Vagina (tissue), 2 donors: ENCODE measurements around the gene OGDH.

Experiments used
- POLR2A ChIP-seq, 2 donors: fragments of 450-650 bp; IDR thresholded peaks; one replicate each; pipeline ENCODE4 v1.6.1; 2017; ENCODE audit warnings: antibody characterized with exemption in 2 of 2, mild to moderate bottlenecking in 2 of 2, moderate library complexity in 2 of 2
- POLR2AphosphoS5 ChIP-seq, 2 donors: sonication (generic); formaldehyde crosslinking; IDR thresholded peaks; one replicate each; pipeline ENCODE4 v1.9.0; 2017; ENCODE audit warnings: antibody characterized with exemption in 2 of 2, mild to moderate bottlenecking in 2 of 2, low read depth in 1 of 2; ENCODE audit not compliant: insufficient read depth in 1 of 2
- TF ChIP-seq, protein P1 (sequence below), 3 experiments: fragments of 450-650 bp in 2 of 3; fragments of 200-600 bp in 1 of 3; sonication (generic) in 1 of 3; IDR thresholded peaks; one replicate each; pipeline ENCODE4 v1.5.1; 2017 to 2019; ENCODE audit warnings: antibody characterized with exemption in 3 of 3, mild to moderate bottlenecking in 2 of 3, moderate library complexity in 2 of 3

DNA sequence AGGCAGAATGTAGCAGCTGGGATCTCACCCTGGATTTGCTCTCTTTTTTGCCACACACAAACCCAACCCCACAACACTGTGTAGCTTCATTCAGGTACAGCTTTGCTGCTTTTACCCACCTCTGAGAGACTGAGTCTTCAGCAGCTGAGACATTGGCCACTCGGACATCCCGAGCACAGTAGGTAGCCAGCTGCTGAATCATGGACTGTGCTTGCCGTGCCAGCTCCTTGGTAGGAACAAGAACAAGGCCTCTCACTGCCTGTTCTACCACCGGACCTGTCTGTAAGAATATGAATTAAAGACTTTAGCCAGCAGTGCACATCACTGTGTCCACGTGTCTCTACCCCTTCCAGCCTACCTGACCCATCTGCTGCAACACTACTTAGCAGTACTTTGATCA lies 33.7 kb upstream of the OGDH start:
- TF ChIP-seq, protein P1, sequence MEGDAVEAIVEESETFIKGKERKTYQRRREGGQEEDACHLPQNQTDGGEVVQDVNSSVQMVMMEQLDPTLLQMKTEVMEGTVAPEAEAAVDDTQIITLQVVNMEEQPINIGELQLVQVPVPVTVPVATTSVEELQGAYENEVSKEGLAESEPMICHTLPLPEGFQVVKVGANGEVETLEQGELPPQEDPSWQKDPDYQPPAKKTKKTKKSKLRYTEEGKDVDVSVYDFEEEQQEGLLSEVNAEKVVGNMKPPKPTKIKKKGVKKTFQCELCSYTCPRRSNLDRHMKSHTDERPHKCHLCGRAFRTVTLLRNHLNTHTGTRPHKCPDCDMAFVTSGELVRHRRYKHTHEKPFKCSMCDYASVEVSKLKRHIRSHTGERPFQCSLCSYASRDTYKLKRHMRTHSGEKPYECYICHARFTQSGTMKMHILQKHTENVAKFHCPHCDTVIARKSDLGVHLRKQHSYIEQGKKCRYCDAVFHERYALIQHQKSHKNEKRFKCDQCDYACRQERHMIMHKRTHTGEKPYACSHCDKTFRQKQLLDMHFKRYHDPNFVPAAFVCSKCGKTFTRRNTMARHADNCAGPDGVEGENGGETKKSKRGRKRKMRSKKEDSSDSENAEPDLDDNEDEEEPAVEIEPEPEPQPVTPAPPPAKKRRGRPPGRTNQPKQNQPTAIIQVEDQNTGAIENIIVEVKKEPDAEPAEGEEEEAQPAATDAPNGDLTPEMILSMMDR (IDR thresholded peaks at IDR 0.05), result no peak
- TF ChIP-seq POLR2A (IDR thresholded peaks at IDR 0.05), result no peak
- TF ChIP-seq POLR2AphosphoS5 (IDR thresholded peaks at IDR 0.05; ENCODE audit: insufficient read depth in 1 of 2, low read depth in 1 of 2), result no peak
